ENCODE measurements around the gene ROBO1. TPM values are rescaled to one million over a fixed set of nuclear protein-coding genes. Genes with fewer than 3 reads are reported as not detected.

Gene ROBO1
- total and polyA plus RNA-seq, 2 donors (not counting 3 experiments of a cell fraction or from before 2014, with no cell fraction given), result 5.9 to 14.2 TPM

- Histone ChIP-seq H3K4me3 (replicated peaks in 1 of 3; ENCODE audit: insufficient read depth in 1 of 3, low read depth in 1 of 3, low read length in 3 of 3) (no peak overlapping the region), H3K9ac (replicated peaks; ENCODE audit: extremely low read depth, insufficient read depth, low read length) (no peak overlapping the region), H3K4me1 (ENCODE audit: control insufficient read depth, extremely low read depth, insufficient read depth, low read length) (no peaks in the 10 kb centered on the region), H3K36me3 (ENCODE audit: control insufficient read depth in 2 of 2, extremely low read depth in 1 of 2, insufficient read depth in 2 of 2, low read length in 2 of 2) (no peaks in the 10 kb centered on the region), H3K4me2 (ENCODE audit: insufficient read depth, low read length) (no peak overlapping the region), H3K27ac (ENCODE audit: insufficient read depth, low read depth, low read length) (no peak overlapping the region), H3K27me3 (ENCODE audit: control insufficient read depth in 2 of 2, insufficient read depth in 2 of 2, low read length in 2 of 2) (no peaks in the 10 kb centered on the region), H3K9me1 (replicated peaks; ENCODE audit: control insufficient read depth, extremely low read depth, insufficient read depth, low read length) (no peaks in the 10 kb centered on the region), H2AFZ (ENCODE audit: low read depth, low read length) (no peak overlapping the region), H3K9me3 (replicated peaks; ENCODE audit: control insufficient read depth, insufficient read depth, low read length) (no peaks in the 10 kb centered on the region), H4K20me1 (replicated peaks; ENCODE audit: control insufficient read depth, extremely low read depth, insufficient read depth, low read length) (no peaks in the 10 kb centered on the region), H3K79me2 (ENCODE audit: control insufficient read depth, insufficient read depth, low read length) (no peaks in the 10 kb centered on the region)
- ChIA-PET CTCF (interaction anchor here (0.8 to 1.9 kb wide), 2 partner anchors 9 to 32 kb away, joined by 3 to 6 read pairs; no protein-coding TSS in a partner anchor), POLR2A (no interaction called here)
- dilution Hi-C loops (cut with MboI; ENCODE audit: extremely low pct_ligation_motif_present, low sequenced_read_pairs) (no loop called here), intact Hi-C loops (cut with micrococcal nuclease) (no loop called here)
- DNase-seq (ENCODE audit: low read depth, low spot score), result no peak
- FAIRE-seq, result no peak
- BruUV-seq (replicated peaks), result no TSS peak
- TF ChIP-seq FOS (IDR thresholded peaks at IDR 0.05; ENCODE audit: borderline replicate concordance, insufficient read depth, low read length) (no peak), GATA2 (IDR thresholded peaks at IDR 0.05; ENCODE audit: insufficient read depth, insufficient read length, low read depth, low read length) (no peak), JUN (IDR thresholded peaks at IDR 0.05; ENCODE audit: borderline replicate concordance, insufficient read depth, insufficient read length, low read depth) (no peak), EZH2 (IDR thresholded peaks at IDR 0.05; ENCODE audit: borderline replicate concordance, low read depth, low read length, severe bottlenecking) (no peak), POLR2A (IDR thresholded peaks at IDR 0.05; ENCODE audit: low read depth, low read length) (no peak), MYC (IDR thresholded peaks at IDR 0.05; ENCODE audit: low read depth, low read length) (no peak)
- TF ChIP-seq, protein P1, sequence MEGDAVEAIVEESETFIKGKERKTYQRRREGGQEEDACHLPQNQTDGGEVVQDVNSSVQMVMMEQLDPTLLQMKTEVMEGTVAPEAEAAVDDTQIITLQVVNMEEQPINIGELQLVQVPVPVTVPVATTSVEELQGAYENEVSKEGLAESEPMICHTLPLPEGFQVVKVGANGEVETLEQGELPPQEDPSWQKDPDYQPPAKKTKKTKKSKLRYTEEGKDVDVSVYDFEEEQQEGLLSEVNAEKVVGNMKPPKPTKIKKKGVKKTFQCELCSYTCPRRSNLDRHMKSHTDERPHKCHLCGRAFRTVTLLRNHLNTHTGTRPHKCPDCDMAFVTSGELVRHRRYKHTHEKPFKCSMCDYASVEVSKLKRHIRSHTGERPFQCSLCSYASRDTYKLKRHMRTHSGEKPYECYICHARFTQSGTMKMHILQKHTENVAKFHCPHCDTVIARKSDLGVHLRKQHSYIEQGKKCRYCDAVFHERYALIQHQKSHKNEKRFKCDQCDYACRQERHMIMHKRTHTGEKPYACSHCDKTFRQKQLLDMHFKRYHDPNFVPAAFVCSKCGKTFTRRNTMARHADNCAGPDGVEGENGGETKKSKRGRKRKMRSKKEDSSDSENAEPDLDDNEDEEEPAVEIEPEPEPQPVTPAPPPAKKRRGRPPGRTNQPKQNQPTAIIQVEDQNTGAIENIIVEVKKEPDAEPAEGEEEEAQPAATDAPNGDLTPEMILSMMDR (IDR thresholded peaks at IDR 0.05; ENCODE audit: extremely low read depth in 1 of 2, insufficient read depth in 1 of 2, low read depth in 1 of 2, low read length in 2 of 2), result no peak
Measured at GRCh38 chr3:78613421-78613879, 1154.3 kb downstream of the ROBO1 start.

All from endothelial cell of umbilical vein (primary cell).